HG02870 (cell line): ENCODE results near the gene NCDN.
A peak's percentile ranks its signal among the peaks of the same experiment; 100 is the strongest.

Source experiments
- ATAC-seq: cut with Tn5 transposase; IDR thresholded peaks from one replicate; pipeline ENCODE4 v1.9.1; 2021; ENCODE audit warnings: mild to moderate bottlenecking, moderate library complexity; ENCODE audit not compliant: unreplicated experiment

NCDN gene

GRCh38 chr1:35554266-35555211 is 3.1 kb upstream of the NCDN start:
- no peak for ATAC-seq

GRCh38 chr1:35555212-35555584 is 2.4 kb upstream of the NCDN start:
- no peak for ATAC-seq

GRCh38 chr1:35555601-35556477 is 1.8 kb upstream of the NCDN start:
- ATAC-seq: no peak

GRCh38 chr1:35556484-35557117 is 998 bp upstream of the NCDN start:
- ATAC-seq: no peak

- peak; percentile 76 for ATAC-seq
Observed at GRCh38 chr1:35557118-35557610, 435 bp upstream of the NCDN start, which contains the start of gene KIAA0319L. TSS of gene KIAA0319L (minus strand) at chr1:35557403. CDS start at chr1:35554491, 2,912 bp downstream.

GRCh38 chr1:35558374-35559316 is 1.0 kb downstream of the NCDN start:
- no peak for ATAC-seq

GRCh38 chr1:35559317-35559944 is 1.8 kb downstream of the NCDN start:
- no peak for ATAC-seq

GRCh38 chr1:35560256-35561225 is 2.9 kb downstream of the NCDN start:
- ATAC-seq: no peak

- ATAC-seq: no peak
Observed at GRCh38 chr1:35561297-35561971, 3.8 kb downstream of the NCDN start.

- ATAC-seq: no peak
Observed at GRCh38 chr1:35561972-35562680, 4.5 kb downstream of the NCDN start.

GRCh38 chr1:35563166-35563565 is 5.6 kb downstream of the NCDN start:
- no peak for ATAC-seq

- no peak for ATAC-seq
Observed at GRCh38 chr1:35564037-35564883, 6.7 kb downstream of the NCDN start.

- no peak for ATAC-seq
Observed at GRCh38 chr1:35564884-35565741, 7.5 kb downstream of the NCDN start.

GRCh38 chr1:35565742-35566133 is 8.1 kb downstream of the NCDN start:
- ATAC-seq: no peak

- ATAC-seq: no peak
Observed at GRCh38 chr1:35567947-35568558, 10.5 kb downstream of the NCDN start.
